HG03469 (cell line): ENCODE results near the gene ZNF76.
"Not testable (repeated sequence)": the region's sequence is repeated elsewhere in the genome, so short reads cannot be mapped to it uniquely, and the experiment has no call there.

Experiments used
- ATAC-seq: cut with Tn5 transposase; IDR thresholded peaks from one replicate; pipeline ENCODE4 v1.9.1; 2021; ENCODE audit warnings: mild to moderate bottlenecking, moderate library complexity, moderate number of reproducible peaks; ENCODE audit not compliant: unreplicated experiment

The ZNF76 gene

DNA sequence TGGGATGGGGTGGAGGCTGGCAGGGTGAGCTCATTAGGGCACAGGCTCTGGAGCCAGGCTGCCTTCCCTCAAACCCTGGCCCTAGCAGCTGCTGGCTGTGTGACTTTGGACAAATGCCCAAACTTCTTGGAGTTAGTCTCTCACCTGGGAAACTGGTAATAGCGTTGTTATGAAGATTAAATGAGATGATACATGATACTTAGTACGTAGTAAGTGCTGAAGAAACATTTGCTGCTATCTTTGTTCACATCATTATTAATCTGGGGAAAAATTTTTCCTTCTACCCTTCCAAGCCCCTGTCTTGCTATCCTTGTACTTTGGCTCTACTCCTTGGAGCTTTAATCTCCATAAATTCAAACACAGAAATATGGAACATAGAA is 60.5 kb downstream of the ZNF76 start:
- no peak for ATAC-seq

DNA sequence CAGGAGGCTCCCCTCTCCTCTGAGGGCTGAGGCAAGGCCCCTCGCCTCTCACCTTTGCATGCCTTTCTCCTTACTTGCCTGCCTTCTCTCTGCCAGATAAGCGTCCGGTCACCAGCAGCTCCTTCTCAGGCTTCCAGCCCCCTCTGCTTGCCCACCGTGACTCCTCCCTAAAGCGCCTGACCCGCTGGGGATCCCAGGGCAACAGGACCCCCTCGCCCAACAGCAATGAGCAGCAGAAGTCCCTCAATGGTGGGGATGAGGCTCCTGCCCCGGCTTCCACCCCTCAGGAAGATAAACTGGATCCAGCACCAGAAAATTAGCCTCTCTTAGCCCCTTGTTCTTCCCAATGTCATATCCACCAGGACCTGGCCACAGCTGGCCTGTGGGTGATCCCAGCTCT is 61.6 kb downstream of the ZNF76 start:
- no peak for ATAC-seq

DNA sequence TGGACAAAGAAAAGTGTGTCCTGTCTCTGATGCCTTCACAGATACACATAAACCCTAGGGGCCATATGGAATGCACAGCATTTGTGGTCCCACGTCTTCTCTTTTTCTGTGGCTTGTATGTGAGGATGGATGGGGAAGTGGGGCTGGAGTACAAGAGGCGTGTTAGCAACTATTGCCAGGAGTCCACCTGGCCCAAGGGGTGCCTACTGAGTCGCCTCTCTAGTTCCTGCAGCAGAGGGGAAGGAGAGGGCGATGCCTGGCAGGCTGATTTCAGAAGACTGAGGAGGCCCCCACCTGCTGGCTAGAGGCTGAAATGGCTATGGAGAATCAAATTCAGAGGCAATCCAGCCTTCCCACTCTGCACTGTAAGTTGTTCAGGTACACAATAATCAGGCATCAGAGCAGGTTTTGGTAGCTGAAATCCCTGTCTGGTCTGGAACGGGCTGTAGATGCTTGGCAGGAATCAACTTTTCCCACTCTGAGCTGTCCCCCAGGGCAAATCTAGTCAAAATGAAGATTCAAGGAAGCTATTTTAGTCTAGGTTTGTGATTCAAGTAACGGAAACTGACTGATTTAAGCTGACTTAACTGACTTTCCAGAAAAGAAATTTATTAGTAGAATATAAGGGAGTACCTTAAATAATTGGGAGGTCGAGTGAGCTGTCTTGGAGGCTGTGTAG is 68.0 kb downstream of the ZNF76 start:
- ATAC-seq: no peak

DNA sequence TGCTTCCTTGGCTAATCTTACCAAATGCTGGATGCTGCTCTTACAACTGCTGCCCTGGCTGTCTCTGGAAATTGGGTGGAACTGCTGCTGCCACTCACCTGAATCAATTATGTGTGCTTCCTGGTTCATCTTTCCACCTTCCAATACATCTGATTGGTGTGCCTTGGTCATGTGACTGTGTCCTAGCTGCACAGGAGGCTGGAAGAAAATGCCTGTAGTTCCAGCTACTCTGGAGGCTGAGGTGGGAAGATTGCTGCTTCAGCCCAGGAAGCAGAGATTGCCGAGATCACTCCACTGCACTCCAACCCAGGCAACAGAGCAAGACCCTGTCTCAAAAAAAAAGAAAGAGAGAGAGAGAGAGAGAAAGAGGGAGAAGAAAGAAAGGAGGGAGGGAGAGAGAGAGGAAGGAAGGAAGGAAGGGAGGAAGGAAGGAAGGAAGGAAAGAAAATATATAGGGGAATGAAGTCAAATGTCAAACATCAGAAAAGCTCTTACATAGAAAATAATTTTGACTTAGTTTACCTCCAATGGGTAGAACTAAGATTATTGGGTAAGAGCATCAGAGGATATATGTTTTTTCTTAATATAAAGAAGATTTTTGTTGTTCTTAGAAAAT is 68.7 kb downstream of the ZNF76 start:
- ATAC-seq: no peak

DNA sequence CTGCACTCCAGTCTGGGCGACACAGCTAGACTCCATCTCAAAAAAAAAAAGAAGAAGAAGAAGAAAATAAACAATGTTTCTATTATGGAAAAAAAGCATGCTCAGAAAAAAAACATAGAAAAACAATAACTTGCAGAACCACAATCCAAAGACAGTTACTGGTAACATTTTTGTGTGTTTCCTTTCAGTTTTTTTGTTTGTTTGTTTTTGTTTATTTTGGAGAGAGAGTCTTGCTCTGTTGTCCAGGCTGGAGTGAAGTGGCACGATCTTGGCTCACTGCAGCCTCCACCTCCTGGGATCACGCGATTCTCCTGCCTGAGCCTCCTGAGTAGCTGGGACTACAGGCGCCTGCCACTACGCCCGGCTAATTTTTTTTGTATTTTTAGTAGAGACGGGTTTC is 69.4 kb downstream of the ZNF76 start:
- ATAC-seq: not testable (repeated sequence)

DNA sequence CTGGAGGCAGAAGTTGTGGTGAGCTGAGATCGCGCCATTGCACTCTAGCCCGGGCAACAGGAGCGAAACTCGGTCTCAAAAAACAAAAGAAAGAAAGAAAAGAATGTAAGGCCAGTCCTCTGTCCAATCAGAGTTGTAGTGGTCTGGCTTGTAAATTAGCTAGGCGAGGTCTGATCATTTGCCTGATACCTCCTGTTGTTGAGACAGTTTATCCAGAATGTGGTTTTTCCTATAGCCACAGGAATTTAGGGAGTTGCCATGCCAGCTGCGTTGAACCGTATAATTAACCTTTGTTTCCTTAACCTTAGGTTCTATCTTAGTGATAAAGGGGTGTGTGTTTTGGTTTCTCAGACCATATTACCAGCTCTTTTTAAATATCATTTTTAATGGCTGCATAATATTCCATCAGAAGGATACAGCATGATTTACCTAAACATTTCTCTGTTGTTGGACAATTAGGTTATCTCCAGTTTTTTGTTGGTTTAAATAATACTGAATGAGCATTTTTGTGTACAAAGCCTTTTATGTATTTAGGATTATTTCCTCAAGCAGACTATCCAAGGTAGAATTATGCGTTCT is 71.1 kb downstream of the ZNF76 start:
- ATAC-seq: no peak

DNA sequence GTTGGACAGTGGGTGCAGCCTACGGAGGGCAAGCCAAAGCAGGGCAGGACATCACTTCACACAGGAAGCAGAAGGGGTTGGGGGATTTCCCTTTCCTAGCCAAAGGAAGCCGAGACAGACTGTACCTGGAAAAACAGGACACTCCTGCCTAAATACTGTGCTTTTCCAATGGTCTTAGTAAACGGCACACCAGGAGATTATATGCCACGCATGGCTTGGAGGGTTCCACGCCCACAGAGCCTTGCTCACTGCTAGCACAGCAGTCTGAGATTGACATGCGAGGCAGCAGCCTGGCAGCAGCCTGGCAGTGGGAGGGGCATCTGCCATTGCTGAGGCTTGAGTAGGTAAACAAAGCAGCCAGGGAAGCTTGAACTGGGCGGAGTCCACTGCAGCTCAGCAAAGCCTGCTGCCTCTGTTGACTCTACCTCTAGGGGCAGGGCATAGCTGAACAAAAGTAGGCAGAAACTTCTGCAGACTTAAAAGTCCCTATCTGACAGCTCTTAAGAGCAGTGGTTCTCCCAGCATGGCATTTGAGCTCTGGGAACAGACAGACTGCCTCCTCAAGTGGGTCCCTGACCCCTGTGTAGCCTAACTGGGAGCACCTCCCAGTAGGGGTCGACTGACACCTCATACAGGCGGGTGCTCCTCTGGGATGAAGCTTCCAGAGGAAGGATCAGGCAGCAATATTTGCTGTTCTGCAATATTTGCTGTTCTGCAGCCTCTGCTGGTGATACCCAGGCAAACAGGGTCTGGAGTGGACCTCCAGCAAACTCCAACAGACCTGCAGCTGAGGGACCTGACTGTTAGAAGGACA is 72.7 kb downstream of the ZNF76 start:
- not testable (repeated sequence) for ATAC-seq

DNA sequence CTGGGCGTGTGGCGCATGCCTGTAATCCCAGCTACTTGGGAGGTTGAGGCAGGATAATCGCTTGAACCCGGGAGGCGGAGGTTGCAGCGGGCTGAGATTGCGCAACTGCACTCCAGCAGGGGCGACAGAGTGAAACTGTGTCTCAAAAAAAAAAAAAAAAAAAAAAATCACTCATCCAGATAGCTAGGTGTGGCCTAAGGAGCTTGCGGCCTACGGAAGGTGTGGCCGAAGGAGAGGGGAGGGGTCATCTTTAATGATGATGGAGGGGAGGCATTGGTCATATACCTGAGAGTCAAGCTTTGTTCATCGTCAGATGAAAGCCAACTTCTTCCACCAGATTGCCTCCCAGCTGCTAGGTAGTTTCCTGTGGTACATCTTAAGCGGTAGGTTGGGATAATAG is 82.0 kb downstream of the ZNF76 start:
- no peak for ATAC-seq

DNA sequence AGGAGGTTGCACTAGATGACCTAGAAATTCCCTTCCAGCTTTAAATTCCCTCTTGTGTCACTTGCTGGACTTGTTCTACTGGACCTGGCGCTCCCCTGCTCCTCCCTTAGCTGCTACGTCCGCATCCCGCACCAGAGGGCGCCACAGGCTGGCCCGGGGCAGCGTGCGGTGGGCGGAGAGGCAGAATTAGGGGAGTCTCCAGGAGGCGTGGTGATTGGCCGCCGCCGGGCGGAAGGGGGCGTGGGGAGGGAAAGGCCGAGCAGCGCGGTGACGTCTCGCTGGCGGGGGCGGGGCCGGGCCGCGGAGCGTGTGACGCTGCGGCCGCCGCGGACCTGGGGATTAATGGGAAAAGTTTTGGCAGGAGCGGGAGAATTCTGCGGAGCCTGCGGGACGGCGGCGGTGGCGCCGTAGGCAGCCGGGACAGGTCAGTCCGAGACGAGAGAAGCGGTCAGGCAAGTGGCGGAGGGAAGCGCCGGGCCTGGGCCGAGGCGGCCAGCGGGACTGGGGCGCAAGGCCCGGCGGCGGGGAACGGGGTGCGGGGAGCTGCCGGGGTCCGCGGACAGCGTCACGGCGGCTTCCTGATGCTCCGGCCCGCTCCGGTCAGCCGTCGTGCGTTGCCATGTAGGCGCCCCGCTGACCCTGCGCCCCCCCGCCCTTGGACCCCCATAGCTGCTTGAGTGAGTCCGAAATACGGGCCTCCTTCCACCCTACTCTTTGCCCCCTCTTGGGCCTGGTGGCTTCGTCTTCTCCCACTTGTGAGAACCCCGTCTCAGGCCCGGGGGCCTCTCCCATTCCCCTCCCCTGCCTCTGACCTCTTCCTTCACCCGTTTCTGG is 82.9 kb downstream of the ZNF76 start, which contains the start of gene PPARD:
TSS of gene PPARD (plus strand) at position 301 of the 834 bp plus-strand sequence. CDS start 68,530 bp downstream, outside the sequence.
- peak; percentile 84 for ATAC-seq

DNA sequence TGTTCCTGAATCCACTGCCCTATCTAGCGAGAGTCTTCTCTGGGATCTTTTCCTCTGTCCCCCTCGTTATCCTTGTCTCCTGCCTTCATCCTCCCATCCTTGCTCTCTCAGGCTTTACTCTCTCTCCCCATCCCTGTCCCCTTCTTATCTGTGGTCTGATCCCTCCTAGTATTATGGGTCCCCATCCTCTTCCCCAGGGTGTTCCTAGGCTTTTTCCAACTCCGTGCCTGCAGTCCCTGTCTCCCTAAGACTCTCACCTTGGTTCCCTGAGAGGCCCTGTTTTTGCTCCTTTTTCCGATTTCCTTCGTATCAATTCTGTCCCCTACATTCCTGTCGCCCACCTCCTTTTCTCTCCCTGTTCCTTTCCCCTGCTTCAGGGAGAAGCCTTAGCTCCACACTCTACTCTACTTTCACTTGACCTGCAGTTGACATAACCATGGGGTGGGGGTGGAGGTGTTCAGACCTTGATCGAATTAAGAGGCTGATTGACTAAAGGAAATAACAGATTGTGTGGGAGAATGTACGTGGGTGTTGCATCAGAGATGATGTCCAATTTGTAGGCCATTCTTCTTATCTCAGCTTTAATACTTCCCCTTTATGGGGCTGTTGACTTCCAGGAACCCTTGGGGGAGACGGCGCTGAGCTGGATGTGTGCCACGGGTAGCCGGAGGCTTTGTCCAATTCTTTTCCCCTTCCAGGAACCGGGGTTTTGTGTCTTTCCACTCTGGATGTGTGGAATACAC is 83.7 kb downstream of the ZNF76 start:
- ATAC-seq: no peak

DNA sequence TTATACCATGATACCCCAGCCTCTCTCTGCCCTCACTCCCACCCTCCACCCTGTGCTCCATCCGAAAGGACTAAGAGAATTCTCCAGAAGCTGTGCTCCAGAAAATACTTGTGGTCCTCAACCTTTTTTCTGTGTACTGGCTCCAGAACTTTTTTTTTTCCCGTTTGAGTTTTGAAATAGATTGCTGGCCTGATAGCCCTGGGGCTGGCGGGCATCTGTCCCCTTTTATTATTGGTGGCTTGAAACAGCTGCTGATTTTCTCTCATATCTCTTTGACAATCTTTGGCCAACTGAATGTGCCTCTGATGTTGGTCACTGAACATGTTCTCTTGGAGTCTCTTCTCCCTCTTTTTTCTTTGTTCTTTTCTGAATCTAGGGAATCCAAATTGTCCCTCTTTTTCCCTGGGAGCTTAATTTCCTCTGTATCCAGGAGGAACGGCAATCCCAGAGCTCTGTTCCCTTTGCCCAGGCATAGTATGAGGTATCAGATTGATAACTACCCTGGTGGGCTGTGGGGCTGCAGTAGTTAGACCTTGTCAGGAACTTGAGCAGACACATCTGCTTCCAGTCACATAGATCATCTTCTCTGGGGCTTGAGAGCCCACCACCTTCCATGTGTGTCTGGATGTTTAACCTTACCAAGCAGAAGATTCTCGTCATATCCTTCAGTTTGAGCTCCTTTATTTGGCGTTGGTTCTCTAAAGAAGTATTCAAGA is 84.5 kb downstream of the ZNF76 start:
- no peak for ATAC-seq
